Endodermal cell (in vitro differentiated cells): ENCODE measurements around the gene CLECL1. TPM values are rescaled to one million over a fixed set of nuclear protein-coding genes. Genes with fewer than 3 reads are reported as not detected.

ENCODE experiments used
- DNase-seq: peaks from one replicate; pipeline ENCODE4 v3.0.0-alpha.2; 2017
- H3K27ac ChIP-seq: 2 replicates; pipeline ENCODE4 v1.5.1; 2013; ENCODE audit warnings: mild to moderate bottlenecking, low read depth, low read length, moderate library complexity
- H3K27me3 ChIP-seq: 2 replicates; pipeline ENCODE4 v1.6.1; 2013; ENCODE audit warnings: mild to moderate bottlenecking, low read length, moderate library complexity; ENCODE audit not compliant: insufficient read depth, control insufficient read depth, poor library complexity, severe bottlenecking
- H3K36me3 ChIP-seq: 2 replicates; pipeline ENCODE4 v1.7.0; 2013; ENCODE audit warnings: mild to moderate bottlenecking, low read length, moderate library complexity; ENCODE audit not compliant: control insufficient read depth, insufficient read depth
- H3K4me1 ChIP-seq: one replicate; pipeline ENCODE4 v1.7.0; 2013; ENCODE audit warnings: low read length; ENCODE audit not compliant: control insufficient read depth, insufficient read depth
- H3K4me3 ChIP-seq: 2 replicates; pipeline ENCODE4 v1.5.1; 2013; ENCODE audit warnings: mild to moderate bottlenecking, low read length, moderate library complexity
- H3K9ac ChIP-seq: 2 replicates; pipeline ENCODE4 v1.6.1; 2013; ENCODE audit warnings: mild to moderate bottlenecking, low read length, moderate library complexity; ENCODE audit not compliant: poor library complexity, severe bottlenecking; ENCODE audit errors: extremely low read depth
- H3K9me3 ChIP-seq: 2 replicates; pipeline ENCODE4 v1.6.1; 2013; ENCODE audit warnings: mild to moderate bottlenecking, low read length, moderate library complexity; ENCODE audit not compliant: control insufficient read depth
- H3K27ac Mint-ChIP-seq: 2 replicates; pipeline ENCODE4 v1.8.0; 2020; ENCODE audit warnings: mixed read lengths
- H3K27me3 Mint-ChIP-seq: 2 replicates; pipeline ENCODE4 v1.8.0; 2021; ENCODE audit warnings: mild to moderate bottlenecking, mixed read lengths; ENCODE audit not compliant: insufficient read depth
- H3K36me3 Mint-ChIP-seq: 2 replicates; pipeline ENCODE4 v1.8.0; 2020; ENCODE audit warnings: low read depth, mixed read lengths
- H3K4me1 Mint-ChIP-seq: 2 replicates; pipeline ENCODE4 v1.8.0; 2020; ENCODE audit warnings: mixed read lengths
- H3K4me3 Mint-ChIP-seq: 2 replicates; pipeline ENCODE4 v1.8.0; 2020; ENCODE audit warnings: mild to moderate bottlenecking, moderate library complexity, mixed read lengths
- H3K9me3 Mint-ChIP-seq: 2 replicates; pipeline ENCODE4 v1.8.0; 2020; ENCODE audit warnings: mild to moderate bottlenecking, mixed read lengths
- WGBS, 2 experiments: methylation state at CpG; one replicate each; pipeline versions ENCODE4 v1.1.5 to v1.1.7; 2013; ENCODE audit warnings: missing lambda C conversion rate in 2 of 2, mixed read lengths in 1 of 2; ENCODE audit not compliant: insufficient coverage in 1 of 2, insufficient read length in 1 of 2; 5-methylcytosine and 5-hydroxymethylcytosine counted together
- total RNA-seq, 2 donors: library from RNA; stranded (reverse); fragmentation: NEBNext Ultra II Directional in 1 of 2; extraction: Animal tissue kit (Norgen Biotek cat#: 25700) in 1 of 2; gene quantifications; 2 replicates in 1 of 2; 3 replicates in 1 of 2; pipeline ENCODE4 v1.2.1, GENCODE V29; 2021
- TF ChIP-seq, protein P1 (sequence below): fragments of 200-600 bp; sonication (generic); conservative IDR thresholded peaks from 2 replicates; pipeline ENCODE4 v1.5.0; 2021; ENCODE audit warnings: antibody characterized with exemption, mild to moderate bottlenecking

Gene CLECL1
- total RNA-seq, 2 donors from 2014 or later, result not detected

DNA sequence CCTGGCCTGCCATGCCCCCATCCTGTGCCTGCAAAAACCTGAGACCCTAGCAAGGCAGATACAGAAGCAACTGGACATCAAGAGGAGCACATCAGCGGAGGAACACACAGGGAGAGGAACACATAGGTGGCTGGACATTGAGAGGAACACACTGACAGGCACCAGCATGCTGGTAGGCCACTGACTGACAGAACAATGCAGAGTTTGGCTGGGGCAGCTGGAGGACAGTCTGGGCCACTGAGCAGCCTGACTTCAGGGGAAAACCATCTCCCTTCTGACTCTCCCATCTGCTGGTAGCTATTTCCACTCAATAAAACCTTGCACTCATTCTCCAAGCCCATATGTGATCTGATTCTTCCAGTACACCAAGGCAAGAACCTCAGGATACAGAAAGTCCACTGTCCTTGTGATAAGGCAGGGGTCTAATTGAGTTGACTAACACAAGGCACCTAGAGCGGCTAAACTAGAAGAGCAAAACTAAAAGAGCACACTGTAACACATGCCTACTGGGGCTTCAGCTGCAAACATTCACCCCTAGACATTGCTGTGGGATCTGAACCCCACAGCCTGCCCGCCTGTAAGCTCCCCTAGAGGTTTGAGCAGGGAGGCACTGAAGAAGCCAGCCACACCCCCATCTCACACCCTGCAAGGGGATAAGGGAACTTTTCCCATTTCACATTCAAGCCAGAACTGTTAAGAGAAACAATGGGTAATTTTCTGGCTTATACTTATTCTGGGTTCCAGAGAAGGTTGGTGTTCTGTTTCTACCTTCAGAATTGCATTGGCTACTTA, 22.1 kb downstream of the CLECL1 start:
- peak; percentile 71 for DNase-seq
- H3K4me3 Mint-ChIP-seq, result no peak overlapping the region
- H3K27me3 Mint-ChIP-seq, result no peaks in the 10 kb centered on the region
- H3K4me1 Mint-ChIP-seq, result peaks cover 23% of the 10 kb centered on the region
- Histone ChIP-seq H3K9ac (no peak overlapping the region), H3K9me3 (no peaks in the 10 kb centered on the region), H3K27ac (no peak overlapping the region), H3K27me3 (no peaks in the 10 kb centered on the region), H3K4me1 (peaks cover 7% of the 10 kb centered on the region), H3K36me3 (no peaks in the 10 kb centered on the region), H3K4me3 (no peak overlapping the region)
- 87 to 100% methylated on average over 1 to 3 of the region's 3 CpGs for WGBS, 2 experiments
- H3K27ac Mint-ChIP-seq, result no peak overlapping the region
- H3K9me3 Mint-ChIP-seq, result peaks cover 2% of the 10 kb centered on the region
- no peaks in the 10 kb centered on the region for H3K36me3 Mint-ChIP-seq
- TF ChIP-seq, protein P1, sequence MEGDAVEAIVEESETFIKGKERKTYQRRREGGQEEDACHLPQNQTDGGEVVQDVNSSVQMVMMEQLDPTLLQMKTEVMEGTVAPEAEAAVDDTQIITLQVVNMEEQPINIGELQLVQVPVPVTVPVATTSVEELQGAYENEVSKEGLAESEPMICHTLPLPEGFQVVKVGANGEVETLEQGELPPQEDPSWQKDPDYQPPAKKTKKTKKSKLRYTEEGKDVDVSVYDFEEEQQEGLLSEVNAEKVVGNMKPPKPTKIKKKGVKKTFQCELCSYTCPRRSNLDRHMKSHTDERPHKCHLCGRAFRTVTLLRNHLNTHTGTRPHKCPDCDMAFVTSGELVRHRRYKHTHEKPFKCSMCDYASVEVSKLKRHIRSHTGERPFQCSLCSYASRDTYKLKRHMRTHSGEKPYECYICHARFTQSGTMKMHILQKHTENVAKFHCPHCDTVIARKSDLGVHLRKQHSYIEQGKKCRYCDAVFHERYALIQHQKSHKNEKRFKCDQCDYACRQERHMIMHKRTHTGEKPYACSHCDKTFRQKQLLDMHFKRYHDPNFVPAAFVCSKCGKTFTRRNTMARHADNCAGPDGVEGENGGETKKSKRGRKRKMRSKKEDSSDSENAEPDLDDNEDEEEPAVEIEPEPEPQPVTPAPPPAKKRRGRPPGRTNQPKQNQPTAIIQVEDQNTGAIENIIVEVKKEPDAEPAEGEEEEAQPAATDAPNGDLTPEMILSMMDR, result peak; percentile 46

DNA sequence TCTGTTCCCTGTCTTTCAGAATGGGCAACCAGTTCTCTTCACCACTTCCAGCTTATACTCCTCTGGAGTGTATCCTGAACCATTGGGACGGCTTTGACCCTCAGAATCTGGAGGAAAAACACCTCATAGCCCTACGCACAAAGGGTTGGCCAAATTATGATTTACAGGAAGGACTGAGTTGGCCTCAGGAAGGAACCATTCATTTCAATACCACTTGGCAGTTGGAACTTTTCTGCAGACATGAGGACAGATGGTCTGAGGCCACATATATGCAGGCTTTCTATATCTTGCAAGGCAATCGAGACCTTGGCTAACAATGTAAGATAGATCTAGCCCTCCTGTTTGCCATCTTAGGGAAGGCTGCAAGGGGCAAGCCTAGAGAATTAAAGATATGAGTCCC, 24.0 kb downstream of the CLECL1 start:
- Mint-ChIP-seq H3K27me3 (no peaks in the 10 kb centered on the region), H3K36me3 (no peaks in the 10 kb centered on the region), H3K9me3 (peaks cover 18% of the 10 kb centered on the region), H3K27ac (no peak overlapping the region), H3K4me3 (no peak overlapping the region), H3K4me1 (peaks cover 23% of the 10 kb centered on the region)
- Histone ChIP-seq H3K27me3 (no peaks in the 10 kb centered on the region), H3K9me3 (peaks cover 4% of the 10 kb centered on the region), H3K4me3 (no peak overlapping the region), H3K4me1 (peaks cover 7% of the 10 kb centered on the region), H3K36me3 (no peaks in the 10 kb centered on the region), H3K9ac (no peak overlapping the region), H3K27ac (no peak overlapping the region)
- TF ChIP-seq, protein P1, result no peak
- WGBS, 2 experiments, result 90 to 97% methylated on average over 3 of the region's 3 CpGs
- DNase-seq, result no peak

DNA sequence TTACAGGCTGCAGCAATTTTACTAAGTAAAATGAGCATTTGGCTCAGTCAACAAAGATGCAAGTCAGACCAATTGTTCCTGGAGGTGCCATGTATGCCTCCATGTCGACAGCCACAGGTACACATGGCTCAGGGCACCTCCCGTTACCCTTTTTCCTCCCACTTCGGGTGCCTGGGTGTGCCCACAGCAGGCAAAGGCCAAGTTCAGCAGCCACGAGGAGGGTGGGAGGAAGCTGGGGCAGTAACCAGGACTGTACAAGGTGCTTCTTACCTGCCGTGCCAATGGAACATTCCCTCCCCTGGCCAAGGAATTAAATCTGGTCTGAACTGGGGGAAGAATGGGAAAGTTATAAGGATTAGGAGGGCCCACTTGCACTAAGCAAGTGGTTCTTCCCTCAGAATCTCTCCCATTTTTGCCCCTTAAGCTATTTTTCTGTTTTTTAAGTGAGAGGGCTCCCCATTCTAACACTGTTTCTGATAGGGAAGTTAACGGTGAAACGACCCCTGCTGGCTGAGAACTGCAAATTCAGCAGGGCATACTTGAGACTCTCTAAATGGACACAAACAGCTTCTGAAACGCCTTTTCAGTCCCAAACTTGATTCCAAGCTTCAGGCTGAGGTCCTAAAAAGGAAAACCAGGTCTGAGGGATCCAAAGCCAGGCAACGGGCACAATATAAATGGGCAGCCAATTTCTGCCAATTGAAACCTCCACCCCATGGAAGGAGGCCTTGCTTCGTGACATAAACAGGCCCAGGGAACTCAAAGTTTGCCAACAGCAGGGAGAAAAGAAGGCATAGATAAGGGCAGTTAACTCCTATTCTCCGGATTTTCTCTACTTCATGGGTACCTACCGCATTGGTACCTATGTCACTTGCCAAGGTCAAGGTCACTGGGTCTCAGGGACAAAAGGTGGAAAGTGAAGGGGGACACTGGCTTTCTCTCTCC, 24.8 kb downstream of the CLECL1 start:
- Mint-ChIP-seq H3K36me3 (no peaks in the 10 kb centered on the region), H3K27ac (no peak overlapping the region), H3K4me3 (no peak overlapping the region), H3K4me1 (peaks cover 23% of the 10 kb centered on the region), H3K9me3 (peaks cover 18% of the 10 kb centered on the region), H3K27me3 (no peaks in the 10 kb centered on the region)
- TF ChIP-seq, protein P1, result peak; percentile 100
- peak; percentile 87 for DNase-seq
- H3K27me3 ChIP-seq, result no peaks in the 10 kb centered on the region
- H3K36me3 ChIP-seq, result no peaks in the 10 kb centered on the region
- H3K9ac ChIP-seq, result no peak overlapping the region
- 65 to 68% methylated on average over 6 to 12 of the region's 12 CpGs for WGBS, 2 experiments
- peaks cover 7% of the 10 kb centered on the region for H3K4me1 ChIP-seq
- no peak overlapping the region for H3K4me3 ChIP-seq
- H3K9me3 ChIP-seq, result peaks cover 4% of the 10 kb centered on the region
- H3K27ac ChIP-seq, result no peak overlapping the region
